HG02840 (cell line): ENCODE results near the gene CERS5.
"Not testable (repeated sequence)": the region's sequence is repeated elsewhere in the genome, so short reads cannot be mapped to it uniquely, and the experiment has no call there.

Experiments
- ATAC-seq: cut with Tn5 transposase; IDR thresholded peaks from one replicate; pipeline ENCODE4 v1.9.1; 2021; ENCODE audit warnings: mild to moderate bottlenecking, moderate library complexity, moderate number of reproducible peaks; ENCODE audit not compliant: unreplicated experiment, low FRiP score

CERS5 gene

GRCh38 chr12:50187084-50187900 lies 20.1 kb upstream of the CERS5 start:
- ATAC-seq = no peak

DNA sequence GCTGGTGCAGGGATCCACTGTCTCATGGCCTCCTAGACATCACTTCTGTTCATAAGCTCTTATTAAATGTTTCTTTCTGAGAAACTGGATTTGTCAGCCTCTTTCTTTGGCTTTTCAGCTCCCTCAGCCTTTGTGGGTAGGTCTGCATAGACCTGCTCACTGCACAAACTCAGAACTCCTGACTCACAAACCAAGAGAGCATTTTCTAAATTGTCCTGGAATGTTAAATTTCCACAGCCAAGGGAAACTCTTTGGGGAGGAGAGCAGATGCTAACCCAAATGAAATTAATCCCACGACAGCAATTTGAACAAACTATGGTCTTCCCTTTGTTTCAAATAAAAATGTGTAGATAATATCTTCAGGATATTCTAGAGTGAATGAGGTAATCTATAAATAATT lies 19.5 kb upstream of the CERS5 start:
- no peak for ATAC-seq

DNA sequence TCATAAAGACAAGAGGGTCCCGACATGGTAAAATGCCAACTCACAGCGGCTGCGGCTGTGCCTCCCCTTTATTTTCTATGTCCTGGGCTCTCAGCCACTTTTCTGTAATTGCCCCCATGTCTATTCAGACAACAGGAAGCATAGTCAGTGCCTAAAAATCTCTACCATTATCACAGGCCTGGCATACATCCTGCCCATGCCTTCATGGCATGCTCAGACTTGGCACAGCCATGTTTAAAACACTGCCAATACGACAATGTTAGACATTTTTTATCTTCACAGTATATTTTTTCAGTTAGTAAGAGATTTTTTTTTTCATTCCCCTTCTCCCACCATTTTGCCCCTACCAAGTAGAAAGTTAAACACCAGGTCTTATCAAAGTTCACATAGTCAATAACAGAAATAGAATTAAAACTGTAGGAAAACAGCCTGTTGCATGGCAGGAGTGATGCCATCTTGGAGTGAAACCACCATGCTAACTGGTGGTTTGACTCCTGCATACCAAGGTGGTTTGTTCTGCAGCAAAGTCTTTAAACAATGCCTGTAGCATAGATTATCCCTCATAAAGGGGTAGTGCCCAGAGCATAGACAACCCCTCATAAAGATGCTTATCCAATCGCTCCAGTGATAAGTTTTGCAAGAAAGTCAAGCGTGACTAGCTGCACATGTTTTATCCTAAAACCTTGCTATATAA lies 18.9 kb upstream of the CERS5 start:
- ATAC-seq = no peak

- no peak for ATAC-seq
These were observed 18.2 kb upstream of the CERS5 start for GRCh38 chr12:50185301-50185895.

- no peak for ATAC-seq
These were observed 17.1 kb upstream of the CERS5 start for GRCh38 chr12:50184261-50184660.

- no peak for ATAC-seq
These were observed 15.3 kb upstream of the CERS5 start for GRCh38 chr12:50182461-50182860.

- ATAC-seq = no peak
These were observed 14.5 kb upstream of the CERS5 start for GRCh38 chr12:50181691-50182090.

- no peak for ATAC-seq
These were observed 8.5 kb upstream of the CERS5 start for GRCh38 chr12:50175716-50176026.

DNA sequence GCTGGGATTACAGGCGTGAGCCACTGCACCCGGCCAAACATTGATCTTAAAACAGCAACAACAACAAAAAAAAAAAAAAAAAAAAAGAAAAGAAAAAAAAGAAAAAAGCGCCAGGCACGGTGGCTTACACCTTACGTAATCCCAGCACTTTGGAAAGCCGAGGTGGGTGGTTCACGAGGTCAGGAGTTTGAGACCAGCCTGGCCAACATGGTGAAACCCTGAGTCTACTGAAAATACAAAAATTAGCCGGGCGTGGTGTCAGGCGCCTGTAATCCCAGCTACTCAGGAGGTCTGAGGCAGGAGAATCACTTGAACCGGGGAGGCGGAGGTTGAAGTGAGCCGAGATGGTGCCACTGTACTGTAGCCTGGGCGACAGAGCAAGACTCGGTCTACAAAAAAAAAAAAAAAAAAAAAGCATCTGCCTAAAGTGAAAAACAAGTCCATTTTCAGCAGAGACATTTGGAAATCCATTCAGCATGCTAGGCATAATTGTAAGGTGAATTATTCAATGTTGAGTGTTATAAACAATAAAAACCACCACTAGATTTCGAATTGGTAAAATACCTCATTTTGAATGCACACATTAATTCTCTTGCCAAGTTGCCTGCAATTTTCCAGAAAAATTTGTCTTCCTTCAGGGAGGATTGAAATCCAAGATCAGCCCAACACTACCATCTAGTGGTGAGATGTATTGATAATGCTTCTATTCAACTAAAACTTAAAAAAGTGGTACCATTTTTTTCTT lies 8.0 kb upstream of the CERS5 start:
- ATAC-seq = no peak

DNA sequence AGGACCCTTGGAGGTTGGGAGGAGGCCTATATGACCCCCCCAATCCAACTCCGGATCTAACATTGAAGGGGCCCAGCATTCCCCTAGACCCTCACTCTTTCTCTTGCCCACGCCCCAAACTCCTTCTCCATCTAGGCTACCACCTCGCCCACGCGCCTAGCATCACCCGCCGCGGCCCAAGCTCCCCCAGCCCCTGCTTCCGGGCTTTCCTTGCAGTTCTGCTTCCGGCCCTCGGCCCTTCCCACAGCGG lies 445 bp downstream of the CERS5 start:
- ATAC-seq = peak; percentile 40

GRCh38 chr12:50164963-50165362 lies 2.2 kb downstream of the CERS5 start:
- ATAC-seq = no peak

- ATAC-seq = no peak
These were observed 4.9 kb downstream of the CERS5 start for GRCh38 chr12:50162230-50162629.

- no peak for ATAC-seq
These were observed 6.5 kb downstream of the CERS5 start for GRCh38 chr12:50160643-50161042.

DNA sequence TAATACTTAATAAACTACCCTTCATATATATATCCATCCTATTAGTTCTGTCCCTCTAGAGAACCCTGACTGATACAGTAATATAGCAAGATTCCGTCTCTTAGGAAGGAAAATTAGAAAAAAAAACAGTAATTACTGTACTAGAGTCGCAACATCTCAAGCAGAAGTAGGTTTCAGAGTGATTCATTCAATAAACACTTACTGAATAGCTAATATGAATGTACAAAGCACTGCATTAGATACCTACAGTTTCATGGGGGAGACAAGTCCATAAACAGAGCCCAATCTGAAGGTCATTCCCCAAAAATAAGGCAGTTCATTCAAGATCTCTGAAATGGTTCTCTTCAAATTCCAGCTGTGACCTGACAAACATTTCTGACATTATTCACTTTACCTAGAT lies 9.9 kb downstream of the CERS5 start:
- ATAC-seq = no peak

DNA sequence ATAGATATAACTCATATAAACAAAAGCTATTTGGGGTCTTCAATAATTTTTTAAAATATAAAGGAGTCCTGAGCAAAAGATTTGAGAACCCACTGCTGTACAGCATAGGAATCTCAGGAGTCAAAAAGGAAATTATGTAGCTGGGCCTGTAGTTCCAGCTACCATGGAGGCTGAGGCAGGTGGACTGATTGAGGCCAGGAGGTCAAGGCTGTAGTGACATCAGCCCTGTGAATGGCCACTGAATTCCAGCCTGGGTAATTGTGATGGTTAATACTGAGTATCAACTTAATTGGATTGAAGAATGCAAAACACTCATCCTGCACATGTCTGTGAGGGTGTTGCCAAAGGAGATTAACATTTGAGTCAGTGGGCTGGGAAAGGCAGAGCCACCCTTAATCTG lies 10.5 kb downstream of the CERS5 start:
- no peak for ATAC-seq

DNA sequence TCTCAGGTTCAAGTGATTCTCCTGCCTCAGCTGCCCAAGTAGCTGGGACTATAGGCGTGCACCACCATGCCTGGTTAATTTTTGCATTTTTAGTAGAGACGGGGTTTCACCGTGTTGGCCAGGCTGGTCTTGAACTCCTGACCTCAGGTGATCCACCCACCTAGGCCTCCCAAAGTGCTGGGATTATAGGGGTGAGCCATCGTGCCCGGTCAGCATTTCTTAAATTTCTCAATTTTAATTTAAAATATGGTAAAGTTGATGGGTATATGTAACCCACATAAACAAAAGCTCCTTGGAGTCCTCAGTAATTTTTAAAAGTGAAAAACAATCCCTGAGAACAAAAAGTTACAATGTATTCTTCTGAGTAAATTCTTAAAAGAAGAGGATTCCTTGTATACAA lies 12.2 kb downstream of the CERS5 start:
- ATAC-seq = not testable (repeated sequence)

DNA sequence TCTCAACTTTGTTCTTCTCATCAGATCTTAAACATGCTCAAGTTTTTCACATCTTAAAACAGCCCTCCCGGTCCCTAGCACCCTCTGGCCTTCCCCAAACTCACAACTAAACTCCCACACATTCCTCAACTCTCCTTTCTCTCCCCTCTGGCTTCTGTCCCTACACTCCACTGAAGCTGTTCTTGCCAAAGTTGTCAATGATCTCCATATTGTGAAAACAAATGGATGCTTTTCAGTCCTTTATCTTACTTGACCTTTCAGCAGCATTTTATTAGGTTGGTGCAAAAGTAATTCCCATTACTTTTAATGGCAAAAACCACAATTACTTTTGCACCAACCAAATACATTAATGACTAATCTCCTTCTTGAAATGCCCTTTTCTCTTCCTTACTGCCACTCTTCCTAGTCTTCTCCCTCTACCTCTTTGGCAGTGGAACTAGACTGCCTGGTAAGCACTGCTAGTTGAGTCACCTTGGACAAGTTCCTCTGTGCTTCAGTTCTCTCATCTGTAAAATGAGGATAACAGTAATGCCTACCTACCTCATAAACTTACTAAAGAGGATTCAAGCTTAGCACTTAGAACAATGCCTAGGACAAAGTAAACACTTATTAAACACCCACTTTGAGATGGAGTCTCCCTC lies 16.0 kb downstream of the CERS5 start:
- ATAC-seq = no peak

DNA sequence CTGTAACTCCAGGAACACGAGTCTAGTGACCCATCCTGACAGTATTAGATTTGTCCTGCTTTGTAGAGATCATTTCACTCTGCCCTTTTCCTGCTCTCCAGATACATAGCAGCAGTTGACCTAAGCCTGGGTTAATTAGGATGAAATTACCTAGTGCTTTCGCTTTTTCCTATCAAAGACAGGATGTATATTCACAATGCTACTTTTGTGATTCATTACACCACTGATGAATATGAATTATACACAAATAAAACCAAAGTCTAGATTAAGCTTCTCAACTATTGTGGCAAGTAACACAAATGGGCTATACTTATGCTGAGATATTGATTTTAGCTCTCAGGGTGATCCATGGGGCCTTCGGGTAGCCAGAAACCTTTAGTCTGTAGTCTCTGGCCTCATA lies 17.9 kb downstream of the CERS5 start:
- no peak for ATAC-seq

GRCh38 chr12:50148011-50148410 lies 19.2 kb downstream of the CERS5 start:
- not testable (repeated sequence) for ATAC-seq

GRCh38 chr12:50147281-50147680 lies 19.9 kb downstream of the CERS5 start:
- no peak for ATAC-seq

DNA sequence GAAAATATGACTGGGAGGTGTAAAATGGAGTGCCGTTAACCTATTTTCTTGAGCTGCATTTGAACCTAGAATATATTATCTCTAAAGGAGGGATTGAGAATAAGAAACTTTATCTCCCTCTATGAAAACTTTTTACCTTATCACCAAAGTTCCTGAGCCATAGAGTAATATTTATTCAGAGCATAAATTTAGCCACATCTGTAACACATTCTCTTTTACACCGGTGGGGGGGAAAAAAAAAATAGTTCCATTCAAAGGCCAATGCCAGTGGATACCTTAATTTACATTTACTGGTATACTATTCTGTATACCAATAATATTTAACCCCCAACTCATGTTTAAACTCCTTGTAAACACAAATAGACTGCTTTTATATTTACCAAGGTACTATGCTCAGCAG lies 21.7 kb downstream of the CERS5 start:
- no peak for ATAC-seq
